Vagina (tissue), 2 donors: ENCODE results near the gene COL5A1. TPM values are rescaled to one million over a fixed set of nuclear protein-coding genes. Genes with fewer than 3 reads are reported as not detected.

ENCODE experiments used
- DNase-seq, 2 donors: peaks; one replicate each; pipeline ENCODE4 v3.0.0-alpha.2; 2017; ENCODE audit errors: extremely low spot score in 2 of 2
- H3K27ac ChIP-seq: fragments of 200-600 bp; sonication (generic); one replicate; pipeline ENCODE4 v1.5.1; 2019
- H3K27me3 ChIP-seq: fragments of 200-600 bp; sonication (generic); one replicate; pipeline ENCODE4 v1.5.1; 2019
- H3K36me3 ChIP-seq, 2 donors: fragments of 200-600 bp; sonication (generic); one replicate each; pipeline ENCODE4 v1.5.1; 2017 to 2019
- H3K4me1 ChIP-seq: fragments of 200-600 bp; sonication (generic); one replicate; pipeline ENCODE4 v1.5.1; 2019
- H3K4me3 ChIP-seq, 2 donors: fragments of 200-600 bp; sonication (generic); 1 replicate in 1 of 2; 2 replicates in 1 of 2; pipeline ENCODE4 v1.5.1; 2016 to 2019
- H3K9me3 ChIP-seq: fragments of 200-600 bp; sonication (generic); one replicate; pipeline ENCODE4 v1.5.1; 2019
- POLR2A ChIP-seq, 2 donors: fragments of 450-650 bp; IDR thresholded peaks; one replicate each; pipeline ENCODE4 v1.6.1; 2017; ENCODE audit warnings: antibody characterized with exemption in 2 of 2, mild to moderate bottlenecking in 2 of 2, moderate library complexity in 2 of 2
- POLR2AphosphoS5 ChIP-seq, 2 donors: sonication (generic); formaldehyde crosslinking; IDR thresholded peaks; one replicate each; pipeline ENCODE4 v1.9.0; 2017; ENCODE audit warnings: antibody characterized with exemption in 2 of 2, mild to moderate bottlenecking in 2 of 2, low read depth in 1 of 2; ENCODE audit not compliant: insufficient read depth in 1 of 2
- intact Hi-C: fragments of 100-400 bp; cut with DNase I; formaldehyde crosslinking; loops from one replicate; pipeline ENCODE4 v1.15.1; 2023
- total RNA-seq: library from RNA; depleted of rRNA; stranded (reverse); fragments of >200 nt; gene quantifications from one replicate; pipeline ENCODE4 v1.2.3, GENCODE V29; 2016
- TF ChIP-seq, protein P1 (sequence below), 3 experiments: fragments of 450-650 bp in 2 of 3; fragments of 200-600 bp in 1 of 3; sonication (generic) in 1 of 3; IDR thresholded peaks; one replicate each; pipeline ENCODE4 v1.5.1; 2017 to 2019; ENCODE audit warnings: antibody characterized with exemption in 3 of 3, mild to moderate bottlenecking in 2 of 3, moderate library complexity in 2 of 3

COL5A1 gene
- total RNA-seq, 1 donor from 2014 or later = 36.6 TPM

DNA sequence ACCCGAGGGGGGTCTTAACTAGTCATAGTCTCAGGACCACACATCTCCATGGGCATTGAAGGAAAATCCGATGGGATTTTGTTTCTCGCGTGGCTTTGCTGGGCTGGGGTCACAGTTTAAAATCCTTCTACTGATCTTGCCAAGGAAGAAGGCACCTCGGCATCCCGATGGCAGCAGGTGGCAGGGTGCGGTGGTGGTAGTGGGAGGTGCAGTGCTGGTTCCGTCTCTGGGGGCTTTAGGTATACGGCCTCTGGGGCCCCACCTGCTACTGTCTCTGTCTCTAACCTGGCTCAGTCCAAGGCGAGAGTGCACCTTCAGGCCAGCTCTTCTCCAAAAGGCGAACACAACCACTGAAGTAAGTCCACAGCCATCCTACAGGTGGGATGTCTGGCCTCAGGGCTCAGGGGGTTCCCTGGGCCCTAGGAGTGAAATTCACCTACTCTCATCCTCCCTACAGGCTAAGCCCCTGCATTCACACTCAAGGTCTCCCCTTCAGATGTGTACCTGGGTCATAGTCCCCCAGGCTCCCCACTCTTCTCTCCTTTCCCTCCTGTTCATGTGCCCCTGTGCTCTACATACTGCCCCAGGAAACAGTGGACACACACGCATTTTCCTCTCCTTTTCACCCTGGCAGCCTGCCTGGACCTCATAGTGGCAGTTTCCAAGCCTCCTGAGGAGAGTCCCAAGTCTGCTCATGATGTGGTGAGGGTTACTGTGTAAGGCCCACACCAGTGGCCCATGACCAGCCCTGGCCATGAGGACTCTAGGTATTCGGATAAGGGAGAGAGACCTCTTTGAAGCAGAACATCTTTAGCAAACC is 238.3 kb downstream of the COL5A1 start:
- Histone ChIP-seq H3K9me3 (no peaks in the 10 kb centered on the region), H3K4me3 (no peak overlapping the region), H3K36me3 (no peaks in the 10 kb centered on the region), H3K27ac (no peak overlapping the region), H3K4me1 (no peaks in the 10 kb centered on the region), H3K27me3 (no peaks in the 10 kb centered on the region)
- peak in 1 of 2 donors; percentile 69 for DNase-seq
- TF ChIP-seq POLR2AphosphoS5 (IDR thresholded peaks at IDR 0.05; ENCODE audit: insufficient read depth in 1 of 2, low read depth in 1 of 2) = no peak
- TF ChIP-seq, protein P1, sequence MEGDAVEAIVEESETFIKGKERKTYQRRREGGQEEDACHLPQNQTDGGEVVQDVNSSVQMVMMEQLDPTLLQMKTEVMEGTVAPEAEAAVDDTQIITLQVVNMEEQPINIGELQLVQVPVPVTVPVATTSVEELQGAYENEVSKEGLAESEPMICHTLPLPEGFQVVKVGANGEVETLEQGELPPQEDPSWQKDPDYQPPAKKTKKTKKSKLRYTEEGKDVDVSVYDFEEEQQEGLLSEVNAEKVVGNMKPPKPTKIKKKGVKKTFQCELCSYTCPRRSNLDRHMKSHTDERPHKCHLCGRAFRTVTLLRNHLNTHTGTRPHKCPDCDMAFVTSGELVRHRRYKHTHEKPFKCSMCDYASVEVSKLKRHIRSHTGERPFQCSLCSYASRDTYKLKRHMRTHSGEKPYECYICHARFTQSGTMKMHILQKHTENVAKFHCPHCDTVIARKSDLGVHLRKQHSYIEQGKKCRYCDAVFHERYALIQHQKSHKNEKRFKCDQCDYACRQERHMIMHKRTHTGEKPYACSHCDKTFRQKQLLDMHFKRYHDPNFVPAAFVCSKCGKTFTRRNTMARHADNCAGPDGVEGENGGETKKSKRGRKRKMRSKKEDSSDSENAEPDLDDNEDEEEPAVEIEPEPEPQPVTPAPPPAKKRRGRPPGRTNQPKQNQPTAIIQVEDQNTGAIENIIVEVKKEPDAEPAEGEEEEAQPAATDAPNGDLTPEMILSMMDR (IDR thresholded peaks at IDR 0.05) = no peak
- intact Hi-C loops = no loop called here

DNA sequence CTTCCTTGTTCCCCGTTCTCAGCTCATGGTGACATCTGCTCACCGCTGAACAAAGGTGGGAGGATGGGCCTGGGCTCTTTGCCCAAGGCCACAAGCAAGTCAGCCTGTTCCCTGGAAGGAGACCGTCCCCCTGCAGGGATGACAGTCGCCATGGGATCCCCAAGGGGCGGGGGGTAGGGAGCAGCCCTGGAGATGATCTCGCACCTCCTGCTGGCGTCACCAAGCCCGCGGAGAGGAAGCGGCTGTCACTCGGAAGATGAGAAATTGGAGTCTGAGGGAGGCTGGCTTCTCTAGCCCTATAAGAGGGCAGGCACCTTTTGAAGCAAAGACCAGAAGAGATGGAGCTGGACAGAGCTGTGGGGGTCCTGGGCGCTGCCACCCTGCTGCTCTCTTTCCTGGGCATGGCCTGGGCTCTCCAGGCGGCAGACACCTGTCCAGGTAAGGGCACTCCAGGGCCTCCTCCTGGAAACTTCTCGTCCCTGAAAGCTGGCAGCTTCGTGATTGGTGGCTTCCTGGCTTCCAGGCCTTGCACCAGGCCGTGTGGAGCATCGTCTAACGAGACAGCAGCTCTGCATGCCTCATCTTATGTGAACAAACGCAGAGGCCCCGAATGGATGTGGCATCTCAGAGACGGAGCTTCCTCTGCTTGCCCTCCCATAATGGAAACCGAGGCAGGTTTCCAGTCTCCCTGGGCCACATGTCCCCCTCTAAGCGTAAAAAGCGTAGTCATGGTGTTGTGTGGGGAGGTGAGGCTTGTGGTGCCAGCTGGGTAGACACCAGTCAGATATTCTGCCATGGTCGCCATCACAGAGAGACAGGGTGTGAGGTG is 239.1 kb downstream of the COL5A1 start, which contains the start of gene FCN2:
Gene FCN2, plus strand, starts transcription at position 327 of the 829 bp plus-strand sequence. Its CDS starts 12 bp downstream, at position 339.
- no peaks in the 10 kb centered on the region for H3K36me3 ChIP-seq
- H3K4me1 ChIP-seq = no peaks in the 10 kb centered on the region
- no peaks in the 10 kb centered on the region for H3K9me3 ChIP-seq
- no peaks in the 10 kb centered on the region for H3K27me3 ChIP-seq
- intact Hi-C loops = no loop called here
- H3K4me3 ChIP-seq = no peak within 1 kb of the TSS
- no peak within 1 kb of the TSS for H3K27ac ChIP-seq
- TF ChIP-seq POLR2AphosphoS5 (IDR thresholded peaks at IDR 0.05; ENCODE audit: insufficient read depth in 1 of 2, low read depth in 1 of 2) = no peak
- TF ChIP-seq, protein P1 (IDR thresholded peaks at IDR 0.05) = no peak
- no peak for TF ChIP-seq POLR2A (IDR thresholded peaks at IDR 0.05)
- peak in 1 of 2 donors; percentile 91 for DNase-seq

DNA sequence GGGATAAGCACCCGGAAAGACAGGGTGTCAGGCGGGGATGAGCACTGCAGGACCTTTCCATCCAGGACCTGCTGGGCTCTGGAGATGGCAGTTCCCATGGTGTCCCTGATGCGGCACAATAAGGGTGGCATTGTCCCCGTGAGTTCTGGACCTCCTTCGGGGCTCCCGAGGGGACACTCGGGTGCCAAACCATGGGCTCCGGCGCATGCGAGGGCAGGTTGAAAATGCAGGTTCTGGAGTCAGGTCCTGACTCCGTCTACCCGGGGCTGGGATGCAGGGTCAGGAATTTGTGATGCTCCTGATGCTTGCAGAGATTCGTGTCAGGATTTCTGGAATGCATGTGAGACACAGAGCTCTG is 239.7 kb downstream of the COL5A1 start:
- TF ChIP-seq POLR2AphosphoS5 (IDR thresholded peaks at IDR 0.05; ENCODE audit: insufficient read depth in 1 of 2, low read depth in 1 of 2) = no peak
- no peak for TF ChIP-seq POLR2A (IDR thresholded peaks at IDR 0.05)
- TF ChIP-seq, protein P1 (IDR thresholded peaks at IDR 0.05) = no peak
- Histone ChIP-seq H3K4me1 (no peaks in the 10 kb centered on the region), H3K36me3 (no peaks in the 10 kb centered on the region), H3K27ac (no peak overlapping the region), H3K27me3 (no peaks in the 10 kb centered on the region), H3K4me3 (no peak overlapping the region), H3K9me3 (no peaks in the 10 kb centered on the region)
- DNase-seq = peak in 1 of 2 donors; percentile 49
- intact Hi-C loops = no loop called here

DNA sequence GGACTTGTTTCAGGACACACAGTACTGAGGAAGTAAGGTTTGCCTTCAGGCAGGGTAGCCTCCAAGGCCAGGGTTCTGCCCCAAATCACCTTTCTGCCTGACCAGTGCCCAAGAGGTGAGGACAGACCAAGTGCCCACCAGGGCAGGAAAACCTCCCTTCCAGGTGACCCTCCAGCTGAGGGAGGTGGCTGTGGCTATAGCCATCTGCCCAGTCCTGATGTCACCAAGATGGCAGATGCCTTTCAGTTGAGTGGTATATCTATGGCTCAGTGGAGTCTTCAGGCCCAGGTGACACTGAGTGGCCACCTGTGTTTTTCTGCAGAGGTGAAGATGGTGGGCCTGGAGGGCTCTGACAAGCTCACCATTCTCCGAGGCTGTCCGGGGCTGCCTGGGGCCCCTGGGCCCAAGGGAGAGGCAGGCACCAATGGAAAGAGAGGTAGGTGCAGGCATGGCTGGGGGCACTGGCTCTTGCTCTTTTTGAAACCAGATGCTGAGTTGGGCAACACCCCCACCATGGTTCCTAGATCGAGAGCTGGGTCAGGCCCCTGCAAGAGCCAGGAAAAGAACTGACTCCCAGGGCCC is 240.7 kb downstream of the COL5A1 start:
- TF ChIP-seq POLR2AphosphoS5 (IDR thresholded peaks at IDR 0.05; ENCODE audit: insufficient read depth in 1 of 2, low read depth in 1 of 2) = no peak
- no peak for TF ChIP-seq POLR2A (IDR thresholded peaks at IDR 0.05)
- TF ChIP-seq, protein P1 (IDR thresholded peaks at IDR 0.05) = no peak
- Histone ChIP-seq H3K4me1 (no peaks in the 10 kb centered on the region), H3K27me3 (no peaks in the 10 kb centered on the region), H3K36me3 (no peaks in the 10 kb centered on the region), H3K4me3 (no peak overlapping the region), H3K9me3 (no peaks in the 10 kb centered on the region), H3K27ac (no peak overlapping the region)
- DNase-seq = peak in 1 of 2 donors; percentile 88
- intact Hi-C loops = no loop called here
